Measurements from ENCODE around the gene PSME1.
"Not testable (repeated sequence)": the region's sequence is repeated elsewhere in the genome, so short reads cannot be mapped to it uniquely, and the experiment has no call there.

The PSME1 gene

GRCh38 chr14:24105609-24106239 lies 30.3 kb upstream of the PSME1 start:
- not testable (repeated sequence) for DNase-seq

- DNase-seq: no peak
Measured at GRCh38 chr14:24106672-24107271, 29.2 kb upstream of the PSME1 start.

GRCh38 chr14:24108336-24108874 lies 27.6 kb upstream of the PSME1 start:
- DNase-seq: no peak

GRCh38 chr14:24110060-24110459 lies 25.9 kb upstream of the PSME1 start:
- DNase-seq: no peak

GRCh38 chr14:24110523-24110922 lies 25.5 kb upstream of the PSME1 start:
- no peak for DNase-seq

GRCh38 chr14:24113379-24113800 lies 22.6 kb upstream of the PSME1 start:
- DNase-seq: no peak

GRCh38 chr14:24113801-24114531 lies 22.0 kb upstream of the PSME1 start:
- peak; percentile 69 to 70 for DNase-seq

GRCh38 chr14:24114532-24115421 lies 21.2 kb upstream of the PSME1 start, which contains the start of the genes DCAF11 and NRL:
TSS of gene DCAF11 (plus strand) at chr14:24114777. CDS start at chr14:24115595, 818 bp downstream.
TSS of gene NRL (minus strand) at chr14:24114949. CDS start at chr14:24082848, 32,101 bp downstream.
- DNase-seq: peak; percentile 96 to 98

GRCh38 chr14:24115422-24116127 lies 20.4 kb upstream of the PSME1 start:
- no peak for DNase-seq

GRCh38 chr14:24116128-24116814 lies 19.7 kb upstream of the PSME1 start:
- no peak for DNase-seq

GRCh38 chr14:24117179-24117578 lies 18.8 kb upstream of the PSME1 start:
- no peak for DNase-seq

GRCh38 chr14:24119691-24120090 lies 16.3 kb upstream of the PSME1 start:
- DNase-seq: no peak

GRCh38 chr14:24121210-24121609 lies 14.8 kb upstream of the PSME1 start:
- DNase-seq: no peak

GRCh38 chr14:24122416-24122815 lies 13.6 kb upstream of the PSME1 start:
- DNase-seq: no peak

- DNase-seq: no peak
Measured at GRCh38 chr14:24122898-24123297, 13.1 kb upstream of the PSME1 start.

GRCh38 chr14:24123424-24124417 lies 12.3 kb upstream of the PSME1 start:
- no peak for DNase-seq

- DNase-seq: no peak
Measured at GRCh38 chr14:24126939-24127338, 9.1 kb upstream of the PSME1 start.

- no peak for DNase-seq
Measured at GRCh38 chr14:24127673-24128072, 8.3 kb upstream of the PSME1 start.

- DNase-seq: no peak
Measured at GRCh38 chr14:24129410-24129998, 6.5 kb upstream of the PSME1 start.

GRCh38 chr14:24130380-24130716 lies 5.6 kb upstream of the PSME1 start, which contains the start of gene FITM1:
TSS of gene FITM1 (plus strand) at chr14:24130659. CDS start at chr14:24131564, 905 bp downstream.
- DNase-seq: no peak

All from stimulated activated CD4-positive, alpha-beta T cell treated with anti-CD3 and anti-CD28 coated beads, Interleukin-2, amount 100 ng/mL, for 48 hours (primary cell).